HEK293T (cell line): Measurements from ENCODE around the gene SEMA4D.

Experiments used
- BHLHE40 ChIP-seq: fragments of 450-650 bp; IDR thresholded peaks from 2 replicates; pipeline ENCODE4 v1.6.1; 2016; ENCODE audit warnings: mild to moderate bottlenecking, moderate library complexity, borderline replicate concordance
- FOXM1 ChIP-seq: fragments of 450-650 bp; IDR thresholded peaks from 2 replicates; pipeline ENCODE4 v1.6.1; 2017; ENCODE audit warnings: mild to moderate bottlenecking, borderline replicate concordance
- LEF1 ChIP-seq: fragments of 450-650 bp; IDR thresholded peaks from 2 replicates; pipeline ENCODE4 v1.6.1; 2017; ENCODE audit warnings: mild to moderate bottlenecking, borderline replicate concordance
- SUZ12 ChIP-seq: fragments of 450-650 bp; IDR thresholded peaks from 2 replicates; pipeline ENCODE4 v1.6.1; 2016; ENCODE audit warnings: mild to moderate bottlenecking

GRCh38 chr9:89488936-89489335 is 9.0 kb downstream of the SEMA4D start:
- TF ChIP-seq LEF1 (no peak), SUZ12 (no peak), BHLHE40 (no peak), FOXM1 (no peak)
